ENCODE measurements around the gene TAGLN.
"Not testable (repeated sequence)": the region's sequence is repeated elsewhere in the genome, so short reads cannot be mapped to it uniquely, and the experiment has no call there.

The TAGLN gene

DNA sequence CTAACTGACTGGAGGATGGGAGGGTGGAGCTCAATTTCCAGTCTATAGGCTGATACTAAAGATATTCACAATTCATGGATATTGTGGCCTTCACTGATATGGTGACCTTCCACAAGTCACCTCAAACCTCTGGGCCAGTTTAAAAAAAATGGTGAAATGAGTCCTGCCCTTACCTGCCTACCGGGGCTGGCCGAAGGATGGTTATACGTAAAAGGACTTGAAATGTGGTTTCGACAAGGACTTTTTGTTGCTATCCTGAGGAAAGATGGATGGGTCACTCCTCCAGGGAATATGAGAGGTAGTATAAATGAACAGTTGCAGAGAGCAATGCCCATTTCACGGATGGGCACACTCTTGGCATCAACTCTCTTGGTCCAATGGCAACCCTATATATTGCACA is 8.3 kb downstream of the TAGLN start:
- not testable (repeated sequence) for DNase-seq
- in situ Hi-C loops (cut with MboI; ENCODE audit: low pct_unique_long_range_greater_than_20kb, low sequenced_read_pairs): loop anchor here (5.0 kb wide), 1 partner anchor 75 kb away; no protein-coding TSS in a partner anchor

- DNase-seq: not testable (repeated sequence)
- in situ Hi-C loops (cut with MboI; ENCODE audit: low pct_unique_long_range_greater_than_20kb, low sequenced_read_pairs): loop anchor here (5.0 kb wide), 1 partner anchor 76 kb away; no protein-coding TSS in a partner anchor
Measured at GRCh38 chr11:117208710-117209109, 9.5 kb downstream of the TAGLN start.

- not testable (repeated sequence) for DNase-seq
- in situ Hi-C loops (cut with MboI; ENCODE audit: low pct_unique_long_range_greater_than_20kb, low sequenced_read_pairs): loop anchor here (5.0 kb wide), 1 partner anchor 77 kb away; no protein-coding TSS in a partner anchor
Measured at GRCh38 chr11:117209351-117210125, 10.4 kb downstream of the TAGLN start.

DNA sequence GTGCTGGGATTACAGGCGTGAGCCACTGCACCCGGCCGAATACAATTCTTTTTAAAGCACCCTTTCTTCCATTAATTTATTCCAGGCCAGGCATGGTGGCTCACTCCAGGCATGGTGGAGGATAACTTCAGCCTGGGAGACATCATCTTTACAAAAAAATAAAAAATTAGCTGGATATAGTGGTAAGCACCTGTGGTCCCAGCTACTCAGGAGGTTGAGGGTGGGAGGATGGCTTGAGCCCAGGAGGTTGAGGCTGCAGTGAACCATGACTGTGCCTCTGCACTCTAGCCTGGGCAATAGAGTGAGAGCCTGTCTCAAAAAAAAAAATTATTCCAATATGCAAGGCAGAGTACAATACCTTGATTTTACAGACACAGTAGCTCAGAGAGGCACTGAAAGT is 11.4 kb downstream of the TAGLN start:
- no peak for DNase-seq
- in situ Hi-C loops (cut with MboI; ENCODE audit: low pct_unique_long_range_greater_than_20kb, low sequenced_read_pairs): no loop called here

DNA sequence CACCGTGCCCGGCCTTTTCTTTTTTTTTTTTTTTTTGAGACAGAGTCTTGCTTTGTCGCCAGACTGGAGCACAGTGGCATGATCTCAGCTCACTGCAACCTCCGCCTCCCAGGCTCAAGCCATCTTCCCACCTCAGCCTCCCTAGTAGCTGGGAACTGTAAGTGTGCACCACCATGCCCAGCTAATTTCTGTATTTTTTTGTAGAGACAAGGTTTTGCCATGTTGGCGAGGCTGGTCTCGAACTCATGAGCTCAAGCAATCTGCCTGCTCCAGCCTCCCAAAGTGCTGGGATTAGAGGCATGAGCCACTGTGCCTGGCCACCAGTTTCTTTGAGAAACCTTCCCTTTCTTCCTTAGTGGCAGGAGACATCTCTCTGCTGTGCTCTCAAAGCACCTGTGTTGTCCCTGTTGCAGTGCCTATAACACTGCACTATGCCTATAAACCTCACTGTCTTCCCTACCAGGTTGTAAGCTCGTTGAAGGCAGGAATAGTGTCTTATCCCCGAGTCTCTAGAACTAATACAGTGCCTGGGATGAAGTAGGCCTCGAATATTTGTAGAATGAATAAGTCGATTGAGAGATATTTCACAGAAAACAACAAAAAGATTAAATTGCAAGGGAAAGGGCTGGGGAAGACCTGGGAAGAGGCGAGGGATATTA is 13.7 kb downstream of the TAGLN start:
- in situ Hi-C loops (cut with MboI; ENCODE audit: low pct_unique_long_range_greater_than_20kb, low sequenced_read_pairs): no loop called here

GRCh38 chr11:117214404-117215110 is 15.4 kb downstream of the TAGLN start:
- in situ Hi-C loops (cut with MboI; ENCODE audit: low pct_unique_long_range_greater_than_20kb, low sequenced_read_pairs): no loop called here
- DNase-seq: no peak

More for the DNA sequence above, 13.7 kb downstream of the TAGLN start:
- no peak for DNase-seq

GRCh38 chr11:117217141-117218084 is 18.2 kb downstream of the TAGLN start:
- in situ Hi-C loops (cut with MboI; ENCODE audit: low pct_unique_long_range_greater_than_20kb, low sequenced_read_pairs): no loop called here

DNA sequence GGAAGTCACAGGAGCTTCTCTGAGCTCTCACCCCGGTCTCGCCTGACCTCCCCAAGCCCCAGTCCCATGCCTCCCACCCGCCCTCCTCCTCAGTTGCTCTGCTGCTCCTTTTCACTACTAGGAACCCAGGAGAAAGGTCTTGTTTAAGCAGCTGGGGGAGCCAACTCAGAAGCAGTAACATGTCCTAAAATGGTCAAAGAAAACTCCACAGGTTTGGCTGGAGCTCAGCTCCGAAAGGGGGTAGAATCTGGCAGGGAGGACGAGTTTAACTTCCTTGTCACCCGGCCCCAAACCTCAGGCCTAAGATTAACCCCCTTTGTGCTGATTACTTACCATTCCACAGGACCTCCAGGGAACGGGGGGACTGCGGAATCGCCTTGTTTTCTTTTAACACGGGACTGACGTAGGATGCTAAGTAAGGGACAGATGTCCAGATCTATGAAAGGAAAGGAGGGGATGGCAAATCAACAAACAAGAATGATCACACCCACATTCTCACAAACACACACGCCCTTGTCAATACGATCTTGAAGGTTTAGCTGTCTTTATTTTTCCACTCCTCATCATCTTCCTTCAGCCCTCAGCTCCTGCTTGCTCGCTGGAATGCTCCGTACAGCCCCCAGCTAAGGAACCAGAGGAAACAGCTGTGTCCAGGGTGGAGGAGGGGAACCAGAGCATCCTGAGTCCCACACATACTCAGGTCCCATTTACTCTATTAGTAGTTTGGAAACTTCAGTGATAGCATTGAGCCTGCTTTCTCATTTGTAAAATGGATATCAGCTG is 19.2 kb downstream of the TAGLN start:
- in situ Hi-C loops (cut with MboI; ENCODE audit: low pct_unique_long_range_greater_than_20kb, low sequenced_read_pairs): no loop called here
- DNase-seq: no peak

More at GRCh38 chr11:117217141-117218084, 18.2 kb downstream of the TAGLN start:
- no peak for DNase-seq

DNA sequence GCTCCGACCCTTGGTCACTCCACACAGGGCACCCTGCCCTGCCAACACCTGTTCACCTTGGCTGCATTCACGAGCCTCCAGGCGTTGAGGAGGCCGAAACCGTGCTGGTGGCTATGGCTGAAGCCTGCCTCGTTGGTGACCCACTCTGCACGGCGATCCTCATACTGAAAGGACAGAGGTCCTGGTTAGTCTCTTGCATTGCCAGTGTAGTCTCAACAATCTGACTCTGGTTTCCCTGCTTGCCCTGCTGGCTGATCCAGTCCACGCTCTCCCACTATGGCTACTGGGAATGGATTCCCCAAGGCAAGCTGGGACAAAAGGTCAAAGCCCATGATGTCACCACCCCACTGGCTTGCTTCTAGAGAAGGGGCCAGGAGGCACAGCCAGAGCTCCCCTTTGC is 19.8 kb downstream of the TAGLN start:
- in situ Hi-C loops (cut with MboI; ENCODE audit: low pct_unique_long_range_greater_than_20kb, low sequenced_read_pairs): no loop called here
- DNase-seq: no peak

DNA sequence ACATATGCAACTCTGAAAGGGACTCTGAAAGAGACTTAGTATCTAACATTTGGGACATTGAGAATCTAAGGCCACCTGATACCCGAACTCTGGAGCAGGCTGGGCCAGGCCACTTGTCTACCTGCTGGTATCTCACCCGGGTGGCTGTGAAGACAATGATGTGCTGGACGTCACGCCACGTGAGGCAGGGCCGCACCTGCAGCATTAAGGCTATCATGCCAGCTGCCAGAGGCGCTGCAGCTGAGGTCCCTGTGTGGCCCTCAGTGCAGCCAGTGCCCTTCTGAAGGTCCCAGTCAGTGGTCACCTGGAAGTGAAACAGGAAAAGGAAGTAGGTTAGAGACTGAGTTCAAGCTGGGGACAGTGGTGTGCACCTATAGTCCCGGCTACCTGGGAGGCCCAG is 20.3 kb downstream of the TAGLN start:
- DNase-seq: no peak
- in situ Hi-C loops (cut with MboI; ENCODE audit: low pct_unique_long_range_greater_than_20kb, low sequenced_read_pairs): no loop called here

DNA sequence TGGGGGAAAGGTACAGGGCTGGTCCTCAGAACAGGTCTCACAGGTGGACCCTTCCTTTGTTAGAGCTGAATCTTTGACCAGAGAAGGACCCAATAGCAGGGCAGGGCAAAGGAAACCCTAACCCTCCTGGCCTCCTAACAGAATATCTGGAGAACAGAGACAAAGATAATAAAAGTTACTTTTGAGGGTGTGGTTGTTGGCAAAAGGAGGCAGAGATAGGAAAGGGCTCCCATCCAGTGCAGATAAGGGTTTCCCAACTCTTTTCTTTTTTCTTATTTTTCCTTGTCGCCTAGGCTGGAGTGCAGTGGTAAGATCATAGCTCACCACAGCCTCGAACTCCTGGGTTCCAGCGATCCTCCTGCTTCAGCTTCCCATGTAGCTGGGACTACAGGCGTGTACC is 20.8 kb downstream of the TAGLN start:
- in situ Hi-C loops (cut with MboI; ENCODE audit: low pct_unique_long_range_greater_than_20kb, low sequenced_read_pairs): no loop called here
- no peak for DNase-seq

GRCh38 chr11:117220568-117220967 is 21.4 kb downstream of the TAGLN start:
- in situ Hi-C loops (cut with MboI; ENCODE audit: low pct_unique_long_range_greater_than_20kb, low sequenced_read_pairs): no loop called here
- DNase-seq: no peak

DNA sequence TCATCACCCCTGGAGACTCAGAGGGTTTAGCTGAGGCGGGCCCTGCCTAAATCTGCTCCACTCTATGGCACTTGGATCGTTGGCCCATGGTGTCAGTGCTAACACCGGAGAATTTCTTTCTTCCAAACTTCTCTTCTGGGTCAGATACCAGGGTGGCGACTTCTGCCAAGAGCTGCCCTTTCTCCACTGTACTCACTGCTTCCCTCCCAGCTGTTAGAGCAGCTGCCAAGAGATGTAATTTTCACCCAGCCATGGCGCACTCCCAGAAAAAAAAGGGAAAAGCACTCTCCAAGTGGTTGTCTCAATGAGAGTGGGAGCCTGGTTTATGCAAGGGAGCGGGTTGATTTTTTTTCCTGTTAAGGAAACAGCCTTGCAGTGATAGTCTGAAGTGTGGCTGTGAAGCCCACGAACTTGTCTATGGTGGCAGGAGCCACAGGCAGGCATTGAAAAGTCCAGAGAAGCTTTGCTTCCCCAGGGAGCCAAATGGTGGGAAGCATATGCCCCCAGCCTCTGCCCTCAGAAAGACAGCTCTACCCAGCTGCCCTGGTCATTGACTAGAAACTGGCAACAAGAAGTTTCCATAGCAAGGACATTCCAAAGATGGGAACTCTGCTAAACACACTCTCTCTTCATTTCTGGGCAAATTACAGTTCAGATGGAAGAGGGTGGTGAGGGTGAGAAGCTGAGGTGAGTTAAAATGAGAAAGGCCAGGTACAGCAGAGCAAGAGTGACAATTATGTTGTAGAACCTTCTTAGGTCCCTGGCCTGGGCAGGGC is 22.0 kb downstream of the TAGLN start:
- in situ Hi-C loops (cut with MboI; ENCODE audit: low pct_unique_long_range_greater_than_20kb, low sequenced_read_pairs): no loop called here
- DNase-seq: no peak

GRCh38 chr11:117221775-117222517 is 22.8 kb downstream of the TAGLN start:
- in situ Hi-C loops (cut with MboI; ENCODE audit: low pct_unique_long_range_greater_than_20kb, low sequenced_read_pairs): no loop called here

DNA sequence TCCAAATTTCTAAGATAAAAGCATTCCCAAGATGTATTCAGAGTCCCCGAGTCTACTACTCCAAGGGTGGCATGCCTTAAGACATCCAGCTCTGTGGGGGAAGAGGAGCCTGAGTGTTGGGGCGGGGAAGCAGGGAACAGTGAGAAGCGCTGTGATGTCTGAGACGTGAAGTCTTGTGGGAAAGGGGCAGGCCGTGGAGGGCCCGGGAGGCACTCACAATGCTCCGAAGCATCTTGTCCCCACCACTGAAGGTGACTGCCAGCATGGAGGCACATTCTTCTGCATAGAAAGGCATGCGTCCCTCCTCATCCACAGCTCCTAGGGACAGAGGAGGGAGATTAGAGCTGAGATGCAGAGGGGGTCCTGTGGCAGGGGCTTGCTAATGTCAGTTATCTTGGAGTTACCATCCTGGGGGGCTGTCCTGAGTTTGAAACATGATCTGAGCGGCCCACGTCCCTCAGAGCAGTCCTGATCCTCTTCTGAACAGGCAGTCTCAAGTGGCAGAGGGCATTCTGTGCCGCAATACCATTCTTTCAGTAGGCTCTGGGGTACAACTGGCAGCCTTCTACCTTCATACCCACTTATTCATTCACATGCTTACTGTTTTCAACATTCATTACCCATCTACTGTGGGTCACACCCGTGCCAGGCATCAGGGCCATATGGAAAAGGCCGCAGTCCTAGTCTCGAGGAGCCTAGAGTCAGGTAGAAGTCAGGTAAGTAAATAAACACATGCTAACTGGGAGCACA is 24.0 kb downstream of the TAGLN start:
- in situ Hi-C loops (cut with MboI; ENCODE audit: low pct_unique_long_range_greater_than_20kb, low sequenced_read_pairs): no loop called here
- no peak for DNase-seq

More at GRCh38 chr11:117221775-117222517, 22.8 kb downstream of the TAGLN start:
- DNase-seq: no peak

All from KBM-7 (cell line).